NCI-H69 (cell line): ENCODE measurements around the gene NIBAN1.
"Not testable (repeated sequence)": the region's sequence is repeated elsewhere in the genome, so short reads cannot be mapped to it uniquely, and the experiment has no call there.

Experiments
- DNase-seq: peaks from one replicate; lab custom pipeline; 2025; lab: John Stamatoyannopoulos, UW

Gene NIBAN1

GRCh38 chr1:184973272-184974055 is 844 bp downstream of the NIBAN1 start:
- DNase-seq, result peak; percentile 77

GRCh38 chr1:184972315-184973055 is 1.8 kb downstream of the NIBAN1 start:
- DNase-seq, result no peak

- no peak for DNase-seq
Measured at GRCh38 chr1:184971522-184972265, 2.6 kb downstream of the NIBAN1 start.

GRCh38 chr1:184970691-184971161 is 3.6 kb downstream of the NIBAN1 start:
- DNase-seq, result no peak

- DNase-seq, result no peak
Measured at GRCh38 chr1:184966989-184967388, 7.3 kb downstream of the NIBAN1 start.

GRCh38 chr1:184965944-184966860 is 8.1 kb downstream of the NIBAN1 start:
- DNase-seq, result no peak

- DNase-seq, result no peak
Measured at GRCh38 chr1:184965439-184965838, 8.9 kb downstream of the NIBAN1 start.

GRCh38 chr1:184959626-184960025 is 14.7 kb downstream of the NIBAN1 start:
- no peak for DNase-seq

GRCh38 chr1:184958554-184959353 is 15.6 kb downstream of the NIBAN1 start:
- DNase-seq, result no peak

GRCh38 chr1:184957901-184958300 is 16.4 kb downstream of the NIBAN1 start:
- not testable (repeated sequence) for DNase-seq

GRCh38 chr1:184956999-184957700 is 17.2 kb downstream of the NIBAN1 start:
- peak; percentile 92 for DNase-seq

- no peak for DNase-seq
Measured at GRCh38 chr1:184954232-184954995, 19.9 kb downstream of the NIBAN1 start.

- no peak for DNase-seq
Measured at GRCh38 chr1:184953600-184954219, 20.6 kb downstream of the NIBAN1 start.

GRCh38 chr1:184952428-184952827 is 21.9 kb downstream of the NIBAN1 start:
- DNase-seq, result no peak

GRCh38 chr1:184951788-184952187 is 22.5 kb downstream of the NIBAN1 start:
- DNase-seq, result no peak

- DNase-seq, result no peak
Measured at GRCh38 chr1:184950906-184951305, 23.4 kb downstream of the NIBAN1 start.

- peak; percentile 44 for DNase-seq
Measured at GRCh38 chr1:184950227-184950626, 24.1 kb downstream of the NIBAN1 start.

GRCh38 chr1:184947497-184948256 is 26.6 kb downstream of the NIBAN1 start:
- DNase-seq, result peak; percentile 12
